Panc1 (cell line): ENCODE results near the gene KLHDC10.

Experiments used
- POLR2AphosphoS5 ChIP-seq: IDR thresholded peaks from 2 replicates; pipeline ENCODE4 v1.6.1; 2012; ENCODE audit warnings: mild to moderate bottlenecking, low read depth, low read length, moderate library complexity
- SIN3A ChIP-seq: IDR thresholded peaks from 2 replicates; pipeline ENCODE4 v1.6.1; 2012; ENCODE audit warnings: low read depth, mild to moderate bottlenecking, low read length, moderate library complexity, borderline replicate concordance; ENCODE audit not compliant: insufficient read depth
- TF ChIP-seq, protein P1 (sequence below): fragments of 450-650 bp; IDR thresholded peaks from 2 replicates; pipeline ENCODE4 v1.5.1; 2017; ENCODE audit warnings: mild to moderate bottlenecking
- TF ChIP-seq, protein P2 (sequence below), 2 experiments: IDR thresholded peaks; 2 replicates each; pipeline ENCODE4 v1.6.1; 2011 to 2012; ENCODE audit warnings: low read depth in 2 of 2, control low read depth in 1 of 2, low read length in 1 of 2, mild to moderate bottlenecking in 1 of 2, moderate library complexity in 1 of 2; ENCODE audit not compliant: insufficient read depth in 1 of 2

DNA sequence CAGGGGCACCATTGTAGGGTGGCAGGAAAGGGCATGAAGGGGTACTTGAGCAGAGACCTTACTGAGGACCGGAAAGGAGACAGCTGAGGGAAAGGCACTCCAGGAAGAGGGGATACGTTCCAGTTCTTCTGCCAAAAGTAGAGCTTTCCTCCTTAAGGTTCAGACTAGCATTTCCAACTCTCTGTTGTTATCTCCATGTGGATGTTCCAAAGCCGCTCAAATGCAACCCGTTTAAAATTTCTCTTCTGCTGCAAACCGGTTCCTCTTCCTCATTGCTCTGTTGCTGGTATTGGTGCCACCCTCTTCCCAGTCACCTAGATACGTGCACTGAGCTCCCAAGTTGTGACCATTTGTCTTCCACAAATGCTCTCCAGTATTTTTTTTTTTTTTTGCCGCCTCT, 87.4 kb downstream of the KLHDC10 start:
- TF ChIP-seq, protein P1, sequence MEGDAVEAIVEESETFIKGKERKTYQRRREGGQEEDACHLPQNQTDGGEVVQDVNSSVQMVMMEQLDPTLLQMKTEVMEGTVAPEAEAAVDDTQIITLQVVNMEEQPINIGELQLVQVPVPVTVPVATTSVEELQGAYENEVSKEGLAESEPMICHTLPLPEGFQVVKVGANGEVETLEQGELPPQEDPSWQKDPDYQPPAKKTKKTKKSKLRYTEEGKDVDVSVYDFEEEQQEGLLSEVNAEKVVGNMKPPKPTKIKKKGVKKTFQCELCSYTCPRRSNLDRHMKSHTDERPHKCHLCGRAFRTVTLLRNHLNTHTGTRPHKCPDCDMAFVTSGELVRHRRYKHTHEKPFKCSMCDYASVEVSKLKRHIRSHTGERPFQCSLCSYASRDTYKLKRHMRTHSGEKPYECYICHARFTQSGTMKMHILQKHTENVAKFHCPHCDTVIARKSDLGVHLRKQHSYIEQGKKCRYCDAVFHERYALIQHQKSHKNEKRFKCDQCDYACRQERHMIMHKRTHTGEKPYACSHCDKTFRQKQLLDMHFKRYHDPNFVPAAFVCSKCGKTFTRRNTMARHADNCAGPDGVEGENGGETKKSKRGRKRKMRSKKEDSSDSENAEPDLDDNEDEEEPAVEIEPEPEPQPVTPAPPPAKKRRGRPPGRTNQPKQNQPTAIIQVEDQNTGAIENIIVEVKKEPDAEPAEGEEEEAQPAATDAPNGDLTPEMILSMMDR: no peak
- TF ChIP-seq POLR2AphosphoS5 (no peak), SIN3A (no peak)
- TF ChIP-seq, protein P2, sequence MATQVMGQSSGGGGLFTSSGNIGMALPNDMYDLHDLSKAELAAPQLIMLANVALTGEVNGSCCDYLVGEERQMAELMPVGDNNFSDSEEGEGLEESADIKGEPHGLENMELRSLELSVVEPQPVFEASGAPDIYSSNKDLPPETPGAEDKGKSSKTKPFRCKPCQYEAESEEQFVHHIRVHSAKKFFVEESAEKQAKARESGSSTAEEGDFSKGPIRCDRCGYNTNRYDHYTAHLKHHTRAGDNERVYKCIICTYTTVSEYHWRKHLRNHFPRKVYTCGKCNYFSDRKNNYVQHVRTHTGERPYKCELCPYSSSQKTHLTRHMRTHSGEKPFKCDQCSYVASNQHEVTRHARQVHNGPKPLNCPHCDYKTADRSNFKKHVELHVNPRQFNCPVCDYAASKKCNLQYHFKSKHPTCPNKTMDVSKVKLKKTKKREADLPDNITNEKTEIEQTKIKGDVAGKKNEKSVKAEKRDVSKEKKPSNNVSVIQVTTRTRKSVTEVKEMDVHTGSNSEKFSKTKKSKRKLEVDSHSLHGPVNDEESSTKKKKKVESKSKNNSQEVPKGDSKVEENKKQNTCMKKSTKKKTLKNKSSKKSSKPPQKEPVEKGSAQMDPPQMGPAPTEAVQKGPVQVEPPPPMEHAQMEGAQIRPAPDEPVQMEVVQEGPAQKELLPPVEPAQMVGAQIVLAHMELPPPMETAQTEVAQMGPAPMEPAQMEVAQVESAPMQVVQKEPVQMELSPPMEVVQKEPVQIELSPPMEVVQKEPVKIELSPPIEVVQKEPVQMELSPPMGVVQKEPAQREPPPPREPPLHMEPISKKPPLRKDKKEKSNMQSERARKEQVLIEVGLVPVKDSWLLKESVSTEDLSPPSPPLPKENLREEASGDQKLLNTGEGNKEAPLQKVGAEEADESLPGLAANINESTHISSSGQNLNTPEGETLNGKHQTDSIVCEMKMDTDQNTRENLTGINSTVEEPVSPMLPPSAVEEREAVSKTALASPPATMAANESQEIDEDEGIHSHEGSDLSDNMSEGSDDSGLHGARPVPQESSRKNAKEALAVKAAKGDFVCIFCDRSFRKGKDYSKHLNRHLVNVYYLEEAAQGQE (IDR thresholded peaks at IDR 0.05; ENCODE audit: insufficient read depth in 1 of 2, low read depth in 2 of 2, low read length in 1 of 2): no peak
